Kidney (tissue), 14 donors: Measurements from ENCODE around the gene PCTP. TPM values are rescaled to one million over a fixed set of nuclear protein-coding genes. Genes with fewer than 3 reads are reported as not detected.

Experiments used
- DNase-seq, 5 donors: peaks; one replicate each; pipeline ENCODE4 v3.0.0-alpha.2; 2013 to 2020
- FAIRE-seq: peaks from 2 replicates; lab custom pipeline; 2012; peaks lifted over from hg19 to GRCh38; lab: Jason Lieb, UNC
- H3K27ac ChIP-seq, 2 donors: one replicate each; pipeline ENCODE4 v1.7.0; 2013; ENCODE audit warnings: low read depth in 2 of 2, low read length in 2 of 2, inconsistent platforms in 1 of 2
- H3K27me3 ChIP-seq: one replicate; pipeline ENCODE4 v1.7.1; 2013; ENCODE audit warnings: low read length, inconsistent platforms; ENCODE audit not compliant: control insufficient read depth, insufficient read depth
- H3K36me3 ChIP-seq, 3 donors: one replicate each; pipeline versions ENCODE4 v1.7.0 to v1.7.1; 2013; ENCODE audit warnings: low read length in 3 of 3, control low read depth in 1 of 3, inconsistent platforms in 1 of 3; ENCODE audit not compliant: insufficient read depth in 3 of 3, control insufficient read depth in 2 of 3
- H3K4me1 ChIP-seq, 3 donors: one replicate each; pipeline versions ENCODE4 v1.7.0 to v1.7.1; 2013; ENCODE audit warnings: low read length in 3 of 3, inconsistent platforms in 1 of 3, low read depth in 1 of 3; ENCODE audit not compliant: control insufficient read depth in 2 of 3, insufficient read depth in 2 of 3
- H3K4me3 ChIP-seq, 3 donors: one replicate each; pipeline versions ENCODE4 v1.7.0 to v1.8.1; 2013; ENCODE audit warnings: low read length in 3 of 3, control low read depth in 1 of 3, inconsistent platforms in 1 of 3
- H3K9ac ChIP-seq, 3 donors: one replicate each; pipeline versions ENCODE4 v1.7.0 to v1.7.1; 2013; ENCODE audit warnings: low read length in 3 of 3, control low read depth in 1 of 3, inconsistent platforms in 1 of 3
- H3K9me3 ChIP-seq, 3 donors: one replicate each; pipeline versions ENCODE4 v1.7.0 to v1.7.1; 2013; ENCODE audit warnings: low read length in 3 of 3, control low read depth in 1 of 3, inconsistent platforms in 1 of 3; ENCODE audit not compliant: control insufficient read depth in 2 of 3, insufficient read depth in 1 of 3
- CTCF ChIP-seq: IDR thresholded peaks from 3 replicates; pipeline ENCODE4 v1.5.1; 2012; ENCODE audit warnings: mild to moderate bottlenecking, moderate library complexity, borderline replicate concordance; ENCODE audit not compliant: insufficient read depth; ENCODE audit errors: extremely low read depth
- intact Hi-C: fragments of 100-400 bp; cut with DNase I; formaldehyde crosslinking; loops from one replicate; pipeline ENCODE4 v1.11.1; 2022
- polyA plus RNA-seq: library from polyadenylated mRNA; stranded (reverse); fragments of 350-450 nt; fragmentation: Illumina TruSeq; extraction: RNeasy Lipid Tissue Mini Kit (QIAGEN cat#74804); gene quantifications from one replicate; pipeline ENCODE4 v1.2.3, GENCODE V29; 2014; ENCODE audit warnings: low read depth, low replicate concordance; ENCODE audit not compliant: insufficient read depth
- total RNA-seq: library from RNA; stranded (reverse); fragmentation: NEBNext Ultra II Directional; extraction: Animal tissue kit (Norgen Biotek cat#: 25700); gene quantifications from one replicate; pipeline ENCODE4 v1.2.1, GENCODE V29; 2021
- donor health status: control.
- donor health status: control.
- donor health status: control.
- donor health status: control.
- donor health status: control.
- donor health status: DM: yes; HTN: yes; CAD: no.
- donor health status: Normal renal cell carcinoma (clear cell type).

PCTP gene
- total and polyA plus RNA-seq, 2 donors from 2014 or later, result 18.7 to 39.2 TPM

GRCh38 chr17:55746466-55746865 lies 4.4 kb upstream of the PCTP start:
- no peak for TF ChIP-seq CTCF
- no peak overlapping the region for H3K4me3 ChIP-seq
- H3K4me1 ChIP-seq, result no peaks in the 10 kb centered on the region
- FAIRE-seq (no peak), DNase-seq (no peak)
- H3K9ac ChIP-seq, result no peak overlapping the region
- no peaks in the 10 kb centered on the region for H3K36me3 ChIP-seq
- intact Hi-C loops, result no loop called here
- no peaks in the 10 kb centered on the region for H3K27me3 ChIP-seq
- no peak overlapping the region for H3K27ac ChIP-seq
- H3K9me3 ChIP-seq, result no peaks in the 10 kb centered on the region

- no peak for TF ChIP-seq CTCF
- Histone ChIP-seq H3K4me3 (no peak overlapping the region), H3K27ac (no peak overlapping the region), H3K27me3 (no peaks in the 10 kb centered on the region), H3K36me3 (no peaks in the 10 kb centered on the region), H3K4me1 (peaks cover 0 to 6% (median 4%) of the 10 kb centered on the region in 3 donors), H3K9ac (no peak overlapping the region), H3K9me3 (no peaks in the 10 kb centered on the region)
- DNase-seq (no peak), FAIRE-seq (no peak)
- intact Hi-C loops, result no loop called here
These were observed 3.6 kb upstream of the PCTP start for GRCh38 chr17:55747209-55747608.

- DNase-seq (no peak), FAIRE-seq (no peak)
- Histone ChIP-seq H3K4me3 (no peak overlapping the region), H3K27me3 (no peaks in the 10 kb centered on the region), H3K4me1 (peaks cover 0 to 6% (median 4%) of the 10 kb centered on the region in 3 donors), H3K27ac (no peak overlapping the region), H3K9ac (no peak overlapping the region), H3K36me3 (no peaks in the 10 kb centered on the region), H3K9me3 (no peaks in the 10 kb centered on the region)
- TF ChIP-seq CTCF, result no peak
- intact Hi-C loops, result no loop called here
These were observed 2.0 kb upstream of the PCTP start for GRCh38 chr17:55748841-55749240.

- DNase-seq (no peak), FAIRE-seq (no peak)
- no peak overlapping the region for H3K4me3 ChIP-seq
- H3K36me3 ChIP-seq, result no peaks in the 10 kb centered on the region
- H3K9me3 ChIP-seq, result no peaks in the 10 kb centered on the region
- peaks cover 0 to 6% (median 4%) of the 10 kb centered on the region in 3 donors for H3K4me1 ChIP-seq
- TF ChIP-seq CTCF, result no peak
- intact Hi-C loops, result no loop called here
- no peak overlapping the region for H3K27ac ChIP-seq
- no peaks in the 10 kb centered on the region for H3K27me3 ChIP-seq
- no peak overlapping the region for H3K9ac ChIP-seq
These were observed 866 bp upstream of the PCTP start for GRCh38 chr17:55749985-55750384.
